ENCODE data around the gene KCNIP4.

Gene KCNIP4

DNA sequence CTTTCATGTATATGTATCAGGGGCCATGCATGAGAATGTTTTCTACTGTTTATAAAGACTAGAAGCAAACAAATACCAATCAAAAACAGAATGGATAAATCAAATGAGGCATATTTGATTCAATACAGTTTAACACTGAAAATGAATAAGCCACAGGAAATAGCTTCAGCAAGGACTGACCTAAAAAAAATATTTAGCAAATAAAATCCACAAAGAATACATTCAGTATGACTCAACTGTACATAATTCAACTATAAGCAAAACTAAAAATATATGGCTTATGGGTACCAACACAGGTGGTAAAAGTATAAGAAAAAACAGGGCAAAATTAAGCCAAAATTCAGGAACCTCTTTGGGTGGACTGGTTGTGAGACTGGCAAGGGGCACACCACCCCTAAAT is 112.9 kb downstream of the KCNIP4 start:
- DNase-seq: no peak

DNA sequence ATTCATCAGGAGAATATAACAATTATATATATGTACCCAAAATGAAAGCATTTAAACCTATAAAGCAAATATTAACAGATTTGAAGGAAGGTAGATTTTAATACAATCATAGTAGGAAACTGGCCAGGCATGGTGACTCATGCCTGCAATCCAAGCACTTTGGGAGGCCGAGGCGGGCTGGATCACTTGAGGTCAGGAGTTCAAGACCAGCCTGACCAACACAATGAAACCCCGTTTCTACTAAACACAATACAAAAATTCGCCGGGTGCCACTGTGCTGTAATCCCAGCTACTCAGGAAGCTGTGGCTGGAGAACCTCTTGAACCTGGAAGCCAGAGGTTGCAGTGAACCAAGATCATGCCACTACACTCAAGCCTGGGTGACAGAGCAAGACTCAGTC is 118.3 kb downstream of the KCNIP4 start:
- DNase-seq: no peak

DNA sequence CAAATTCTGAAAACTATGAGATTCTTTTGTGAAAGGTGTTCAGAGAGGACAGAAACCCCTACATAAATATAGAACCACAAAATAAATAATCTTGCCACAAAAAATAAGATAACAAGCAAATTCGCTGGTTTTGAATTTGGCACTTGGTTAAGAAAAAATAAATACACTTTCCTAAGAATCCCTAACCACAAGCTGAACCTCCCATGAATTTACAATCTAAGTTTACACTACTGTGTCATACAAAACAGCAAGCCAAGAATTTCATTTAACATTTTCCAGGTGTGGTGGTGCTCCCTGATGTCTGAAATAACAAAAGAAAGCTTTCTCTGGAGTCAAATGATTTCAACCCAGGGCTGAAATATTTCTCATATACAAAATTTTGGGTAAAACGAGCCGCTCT is 121.0 kb downstream of the KCNIP4 start:
- no peak for DNase-seq

DNA sequence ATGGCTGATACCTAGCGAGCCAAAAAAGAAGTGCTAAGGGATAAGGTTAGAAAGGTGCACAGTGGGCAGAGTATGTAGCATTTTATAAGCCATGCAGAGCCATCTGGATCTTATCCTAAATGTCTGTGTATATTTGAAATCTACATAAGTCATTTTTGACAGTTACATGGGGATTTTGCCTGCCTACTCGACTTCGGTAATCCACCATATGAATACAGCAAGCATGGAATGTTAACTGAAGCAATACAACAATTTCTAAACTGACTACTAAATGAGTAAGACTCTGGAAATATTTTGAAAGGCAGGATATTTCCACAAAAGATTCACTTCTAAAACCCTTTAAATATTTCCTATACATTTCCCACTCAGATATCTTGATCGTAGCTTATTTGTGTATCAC is 122.5 kb downstream of the KCNIP4 start:
- no peak for DNase-seq

DNA sequence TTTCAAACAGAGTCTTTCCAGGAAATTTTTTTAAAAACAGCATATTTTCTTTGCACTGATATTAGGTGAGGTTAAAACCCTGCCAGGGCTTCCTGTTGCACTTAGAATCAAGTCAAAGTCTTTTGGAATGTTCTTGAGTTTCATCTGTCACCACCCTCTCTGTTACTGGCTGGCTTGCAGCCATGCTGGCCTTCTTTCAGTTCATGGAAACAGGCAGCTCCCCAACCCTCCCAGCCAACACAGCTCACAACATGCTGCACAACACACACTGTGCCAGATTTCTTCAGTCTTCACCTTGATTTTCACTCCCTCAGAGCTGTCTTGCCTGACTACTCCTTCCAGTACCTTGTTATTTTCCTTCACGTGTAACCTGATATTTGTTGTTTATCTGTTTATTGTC is 129.5 kb downstream of the KCNIP4 start:
- DNase-seq: no peak

DNA sequence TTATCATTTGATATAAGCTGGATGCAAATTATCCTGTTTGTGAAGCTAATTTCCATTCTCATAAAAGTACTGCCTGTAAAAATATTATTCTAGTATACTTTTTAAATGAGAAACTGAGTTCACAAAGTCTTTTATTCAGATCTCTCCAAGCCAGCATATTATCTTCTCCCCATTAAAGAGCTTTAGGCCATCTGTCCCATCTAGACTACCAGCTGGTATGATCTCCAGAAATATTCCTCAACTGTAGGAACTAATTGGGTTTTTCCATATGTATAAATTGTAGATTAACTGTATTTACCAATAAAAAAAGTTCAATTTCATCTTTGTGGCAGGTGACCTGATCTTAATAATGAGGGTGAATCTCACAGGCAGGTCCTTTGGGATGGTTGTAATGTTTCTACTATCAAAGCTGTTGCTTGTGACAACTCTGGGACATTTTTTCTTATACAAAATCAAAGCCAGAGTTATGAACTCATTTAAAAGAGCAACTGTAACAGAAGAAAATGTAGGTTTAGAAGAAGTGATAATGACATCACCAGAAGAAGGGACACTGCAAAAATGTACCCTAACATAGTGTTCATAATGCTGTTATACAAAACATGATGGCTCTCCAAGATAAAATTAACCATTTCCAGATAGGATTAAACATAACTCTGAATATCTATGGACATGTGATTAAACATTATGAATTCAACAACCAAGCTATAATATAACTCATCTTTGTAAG is 132.8 kb downstream of the KCNIP4 start:
- DNase-seq: no peak

DNA sequence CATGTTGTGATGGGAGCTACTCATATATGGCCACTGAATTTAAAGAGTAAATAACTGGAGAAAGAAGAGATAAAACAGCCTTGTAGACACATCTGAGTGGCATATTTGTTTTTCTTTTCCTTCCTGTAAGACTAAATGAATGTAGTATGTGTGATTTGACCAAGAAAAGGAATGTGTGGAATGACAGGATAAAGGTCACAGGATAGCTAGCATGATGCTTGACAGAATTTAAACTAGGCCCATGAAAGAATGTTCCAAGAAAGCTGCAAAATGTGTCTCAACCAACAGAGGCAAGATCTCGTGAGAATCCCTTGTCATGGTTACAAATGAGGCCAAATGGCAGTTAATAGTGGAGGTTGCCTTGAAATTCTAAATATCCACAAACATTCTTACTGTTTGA is 137.0 kb downstream of the KCNIP4 start:
- no peak for DNase-seq

DNA sequence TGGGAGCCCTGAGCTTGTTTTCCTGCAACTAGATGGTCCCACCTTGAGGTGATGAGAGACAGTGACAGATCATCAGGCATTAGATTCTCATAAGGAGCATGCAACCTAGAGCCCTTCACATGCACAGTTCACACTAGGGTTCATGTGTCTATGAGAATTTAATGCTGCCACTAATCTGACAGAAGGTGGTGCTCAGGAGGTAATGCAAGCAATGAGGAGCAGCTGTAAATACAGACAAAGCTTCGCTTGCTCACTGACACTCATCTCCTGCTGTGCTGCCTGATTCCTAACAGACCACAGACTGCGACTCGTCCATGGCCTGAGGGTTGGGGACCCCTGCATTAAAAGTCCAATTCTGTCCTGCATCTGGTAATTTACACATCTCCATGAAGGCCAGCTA is 141.6 kb downstream of the KCNIP4 start:
- DNase-seq: no peak

DNA sequence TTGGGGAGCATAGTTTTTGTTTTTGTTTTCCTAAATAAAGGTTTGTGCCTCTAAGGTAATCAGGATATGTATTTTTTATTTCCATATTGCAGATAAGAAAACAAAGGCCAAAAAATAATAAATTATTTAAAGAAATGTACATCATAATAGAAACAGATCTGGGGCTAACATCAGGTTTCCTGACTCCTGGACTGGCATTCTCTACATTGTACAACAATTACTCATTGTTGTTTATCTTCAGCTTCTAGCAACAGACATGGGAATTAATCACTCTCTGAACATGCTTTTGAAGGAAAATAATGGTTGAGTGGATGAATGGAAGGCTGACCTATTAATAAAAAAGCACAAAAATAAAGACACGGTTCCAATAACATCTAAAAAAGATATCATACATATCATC is 146.2 kb downstream of the KCNIP4 start:
- no peak for DNase-seq

DNA sequence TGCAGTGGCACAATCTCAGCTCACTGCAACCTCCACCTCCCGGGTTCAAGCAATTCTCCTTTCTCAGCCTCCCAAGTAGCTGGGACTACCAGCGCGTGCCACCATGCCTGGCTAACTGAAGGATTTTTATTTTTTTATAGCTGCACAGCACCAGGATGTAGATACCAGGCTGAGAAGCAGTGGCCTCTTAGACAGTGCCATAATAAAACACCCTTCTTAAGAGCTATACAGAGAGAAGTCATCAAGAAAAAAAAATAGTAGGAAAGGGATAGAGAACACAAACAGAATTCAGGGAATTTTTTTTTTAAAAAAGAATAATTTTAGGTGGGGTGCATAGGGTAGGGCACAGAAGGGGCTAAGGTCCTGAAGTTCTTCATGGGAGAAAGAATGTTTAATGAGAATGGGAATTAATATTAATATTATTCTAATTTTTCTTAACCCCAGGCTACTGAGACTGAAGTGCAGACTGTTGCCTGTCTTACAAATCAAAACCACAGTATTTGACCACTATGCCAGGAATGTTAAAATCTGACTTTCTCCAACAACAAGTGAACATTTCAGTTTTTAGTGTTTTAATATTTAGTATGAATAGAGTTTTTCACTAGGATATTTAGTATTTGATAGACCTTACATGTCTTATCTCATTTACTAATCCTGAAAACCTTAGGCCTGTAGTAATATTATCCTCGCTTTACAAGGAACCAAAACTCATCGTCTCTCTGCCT is 146.7 kb downstream of the KCNIP4 start:
- DNase-seq: no peak

DNA sequence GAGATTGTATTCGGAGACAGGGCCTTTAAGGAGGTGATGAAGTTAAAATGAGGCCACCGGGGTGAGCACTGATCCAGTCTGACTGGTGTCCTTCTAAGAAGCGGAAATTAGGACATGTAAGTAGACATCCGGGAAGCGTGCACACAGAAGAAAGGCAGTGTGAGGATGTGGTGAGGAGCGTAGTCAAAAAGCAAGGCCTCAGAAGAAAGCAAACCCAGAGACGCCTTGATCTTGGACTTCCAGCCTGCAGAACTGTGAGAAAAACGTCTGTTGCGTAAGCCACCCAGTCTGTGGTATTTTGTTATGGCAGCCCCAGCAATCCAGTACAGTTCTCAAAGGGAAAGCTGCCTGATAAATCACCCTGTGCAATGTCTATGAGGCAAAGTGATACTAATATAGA is 153.5 kb downstream of the KCNIP4 start:
- no peak for DNase-seq

DNA sequence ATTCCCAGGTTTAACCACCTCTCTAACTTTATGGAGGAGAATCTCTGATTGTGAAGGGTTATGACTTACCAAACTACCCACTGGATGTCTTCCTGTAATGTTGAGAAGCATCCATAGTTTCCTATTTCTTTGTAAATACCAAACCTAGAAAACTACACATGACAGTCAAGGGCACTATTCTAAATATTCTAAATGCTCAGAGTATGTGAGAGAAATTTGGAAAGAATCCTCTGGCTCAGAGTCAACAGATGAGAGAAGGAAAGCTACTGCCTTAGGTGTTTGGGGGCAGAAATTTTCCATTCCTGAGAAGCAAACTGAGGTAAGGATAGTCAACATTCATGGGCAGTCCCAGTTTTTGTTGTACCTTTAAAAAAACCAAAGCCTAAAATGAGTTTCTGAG is 155.8 kb downstream of the KCNIP4 start:
- no peak for DNase-seq

DNA sequence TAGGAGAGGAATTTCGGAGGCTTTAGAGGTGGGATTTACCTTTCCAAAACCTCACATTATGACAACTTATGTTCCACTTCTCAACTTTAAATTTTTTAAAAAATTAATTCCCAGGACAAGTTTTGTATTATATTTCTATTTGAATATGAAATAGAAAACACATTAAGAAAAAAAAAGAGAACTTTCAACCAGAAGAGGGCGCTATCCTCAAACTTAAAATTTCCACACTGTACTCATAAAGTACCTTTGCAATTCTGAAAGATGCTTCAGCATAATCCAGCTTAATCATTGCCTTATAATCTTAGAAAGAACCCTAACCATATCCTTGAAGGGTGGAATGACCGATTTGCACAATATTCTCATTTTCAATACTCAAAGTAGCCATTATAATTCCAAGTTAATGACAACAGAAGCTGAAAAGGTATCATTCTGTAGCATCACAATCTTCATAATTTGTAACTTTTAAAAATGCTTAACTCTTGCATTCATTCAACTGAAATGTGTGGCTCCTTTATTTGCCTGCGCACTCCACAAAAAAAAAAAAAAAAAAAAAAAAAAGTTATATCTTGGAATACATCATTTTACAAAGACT is 158.0 kb downstream of the KCNIP4 start:
- no peak for DNase-seq

DNA sequence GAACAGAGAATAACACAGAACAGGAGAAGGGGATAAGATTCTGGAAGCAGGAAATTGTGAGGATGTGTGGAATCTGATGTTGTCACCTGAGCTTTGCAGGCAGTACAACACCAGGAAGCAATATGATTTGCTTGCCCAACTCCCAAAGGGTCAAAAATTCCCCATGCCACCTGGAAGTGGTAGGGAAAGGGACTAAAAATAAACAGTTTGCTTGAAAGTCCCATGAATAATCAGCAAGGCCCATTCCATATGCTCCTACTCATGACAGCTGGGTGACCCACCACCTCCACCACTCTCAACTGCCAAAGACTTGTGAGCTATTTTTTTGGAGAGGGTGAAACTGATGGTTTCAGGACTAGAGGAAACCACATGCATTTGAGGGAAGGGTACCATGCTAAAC is 168.4 kb downstream of the KCNIP4 start:
- no peak for DNase-seq

DNA sequence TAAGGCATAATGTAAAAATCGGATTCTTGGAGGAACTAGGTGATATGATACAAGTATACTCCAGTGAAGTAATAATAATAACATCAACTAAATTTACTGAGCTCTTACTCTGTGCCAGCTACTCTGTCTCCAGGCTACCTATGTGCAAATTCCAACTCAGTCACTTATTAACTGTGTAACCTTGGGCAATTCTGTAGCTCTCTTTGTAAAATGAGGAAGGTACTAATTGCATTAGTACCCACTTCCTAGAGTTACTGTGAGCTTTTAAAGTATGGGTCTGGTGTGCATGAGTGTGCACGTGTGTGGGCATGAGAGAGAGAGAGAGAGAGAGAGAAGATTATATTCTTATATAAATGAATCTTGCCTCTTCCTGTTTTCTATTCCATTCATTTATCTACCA is 169.9 kb downstream of the KCNIP4 start:
- no peak for DNase-seq

DNA sequence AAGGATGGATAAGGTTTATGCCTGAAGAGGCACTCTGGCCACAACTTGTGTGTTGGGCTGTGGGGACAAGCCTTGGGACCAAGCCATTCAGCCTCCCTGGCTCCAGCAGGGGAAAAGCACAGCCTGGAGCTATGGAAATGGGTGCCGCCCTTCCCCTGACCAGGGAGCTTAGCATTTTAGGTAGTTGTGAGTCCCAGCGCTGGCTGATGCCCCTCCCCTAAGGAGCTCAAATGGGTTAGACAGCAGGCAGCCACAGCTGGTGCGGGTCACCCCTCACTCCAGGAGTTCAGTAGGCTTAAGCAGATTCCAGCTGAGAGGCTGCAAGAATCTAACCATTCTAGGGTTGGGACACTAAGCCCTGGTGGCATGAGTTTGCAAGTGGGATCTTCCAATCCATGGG is 172.9 kb downstream of the KCNIP4 start:
- no peak for DNase-seq

DNA sequence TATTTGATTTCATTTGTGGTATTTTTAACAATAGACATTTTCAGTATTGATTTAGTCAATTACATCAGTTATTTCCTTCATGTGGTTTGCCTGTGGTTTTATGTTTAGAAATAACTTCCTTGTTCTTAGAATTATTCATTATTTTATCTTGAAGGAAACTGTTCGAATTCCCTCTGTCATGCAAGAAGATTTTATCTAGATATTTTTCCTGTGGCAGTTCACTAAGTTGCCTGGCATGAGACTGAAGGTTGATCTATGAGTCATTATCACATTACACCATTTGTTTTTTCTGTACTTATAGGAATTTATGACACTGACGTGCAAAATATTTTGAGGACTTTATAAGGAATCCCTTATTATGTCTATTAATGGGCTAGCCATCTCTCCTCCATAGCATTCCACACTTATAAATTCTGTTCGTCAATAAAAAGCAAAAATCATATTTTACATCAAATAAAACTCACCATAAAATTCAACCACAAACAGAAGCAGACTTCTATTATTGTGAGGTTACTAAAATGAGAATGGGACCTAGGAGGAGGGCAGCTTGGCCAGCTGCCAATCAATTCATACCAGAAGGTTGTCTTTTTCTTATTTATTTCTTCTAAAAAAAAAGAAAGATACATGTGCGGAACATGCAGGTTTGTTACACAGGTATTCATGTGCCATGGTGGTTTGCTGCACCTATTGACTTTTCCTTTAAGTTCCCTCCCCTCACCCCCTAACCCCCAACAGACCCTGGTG is 179.0 kb downstream of the KCNIP4 start:
- DNase-seq: no peak

DNA sequence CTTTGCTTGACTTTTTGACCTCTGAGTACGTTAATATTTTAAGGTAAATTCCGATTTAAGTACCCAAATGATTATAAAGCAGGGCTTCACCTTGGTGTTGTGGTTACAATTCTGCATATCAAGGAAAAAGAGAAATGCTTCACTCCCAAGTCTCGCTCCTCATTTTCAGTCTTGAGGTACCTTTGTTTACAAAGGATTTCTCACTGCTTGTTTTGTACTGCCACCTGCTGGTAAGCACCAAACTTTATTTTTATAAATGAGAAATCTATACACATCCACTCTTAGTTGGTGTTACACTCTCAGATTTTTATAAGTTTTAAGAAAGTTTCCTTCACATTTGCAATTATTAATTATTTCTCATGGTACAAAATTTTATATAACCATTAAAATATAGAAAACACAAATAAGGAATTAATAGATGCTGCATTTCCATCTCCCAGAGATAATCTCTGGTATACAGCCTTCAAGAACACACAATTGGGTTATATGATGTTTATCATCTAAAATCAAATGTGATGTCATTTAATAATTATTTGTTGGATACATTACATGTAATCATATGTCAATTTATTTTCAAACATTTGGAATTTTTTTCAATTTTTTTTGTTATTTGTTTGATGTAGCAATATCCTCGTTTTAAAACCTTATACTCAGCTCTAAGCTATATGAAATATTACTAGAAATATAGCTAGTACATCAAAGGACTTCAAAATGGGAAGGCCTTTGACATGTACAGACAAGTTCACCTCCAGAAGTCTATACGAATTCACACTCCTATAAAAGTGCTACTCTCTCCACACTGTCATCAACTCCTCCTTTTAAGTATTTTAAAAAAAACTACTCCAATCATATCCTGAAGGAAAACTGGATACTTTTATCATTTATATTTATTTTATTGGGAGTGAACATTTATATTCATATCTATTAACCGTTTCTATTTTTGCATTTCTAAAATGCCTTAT is 179.9 kb downstream of the KCNIP4 start:
- DNase-seq: no peak

DNA sequence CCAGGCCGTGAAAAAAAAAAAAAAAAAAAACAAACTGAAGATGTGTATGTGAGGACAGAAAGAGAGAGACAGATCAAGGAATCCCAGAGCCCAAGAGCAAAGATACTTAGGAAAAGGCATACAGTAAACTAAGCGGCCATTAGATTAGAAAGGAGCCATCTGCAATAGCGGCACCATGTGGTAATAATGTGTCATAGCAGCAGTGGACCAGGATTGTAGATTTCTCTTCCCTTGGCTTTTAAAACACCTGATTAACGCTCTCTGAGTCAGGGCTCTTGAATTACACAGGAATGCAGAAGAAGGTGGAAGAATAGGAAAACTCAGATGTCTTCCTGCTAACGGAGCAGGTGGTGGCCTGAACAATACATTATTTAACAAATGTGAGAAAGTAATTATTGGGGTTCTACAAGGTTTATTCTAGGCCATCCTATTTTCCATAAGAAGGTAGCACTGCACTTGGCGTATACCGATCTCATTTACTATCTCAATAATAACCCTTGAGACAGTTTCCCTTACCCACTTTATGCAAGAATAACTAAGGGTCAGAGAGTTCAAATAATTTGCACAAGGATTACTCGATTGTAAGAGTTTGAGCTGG is 182.7 kb downstream of the KCNIP4 start:
- DNase-seq: peak; percentile 12 to 31

DNA sequence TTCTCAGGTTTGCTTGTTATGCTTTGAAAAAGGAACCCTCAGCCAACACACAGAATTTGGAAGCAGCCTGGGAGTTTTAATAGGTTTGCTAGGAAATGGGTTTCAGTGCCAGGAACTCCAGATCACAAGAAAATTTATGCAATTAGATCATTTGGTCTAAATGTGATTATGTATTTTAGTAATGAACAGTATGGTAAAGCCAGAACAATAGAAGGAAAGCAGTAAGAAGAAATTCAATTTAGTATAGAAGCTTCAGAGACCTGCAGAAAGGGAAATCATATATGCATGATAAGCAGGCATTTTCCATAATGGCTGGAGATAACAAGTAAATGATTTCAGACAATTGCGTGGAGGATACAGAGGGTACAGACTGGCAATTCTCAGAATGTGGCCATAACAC is 184.7 kb downstream of the KCNIP4 start:
- DNase-seq: no peak

DNA sequence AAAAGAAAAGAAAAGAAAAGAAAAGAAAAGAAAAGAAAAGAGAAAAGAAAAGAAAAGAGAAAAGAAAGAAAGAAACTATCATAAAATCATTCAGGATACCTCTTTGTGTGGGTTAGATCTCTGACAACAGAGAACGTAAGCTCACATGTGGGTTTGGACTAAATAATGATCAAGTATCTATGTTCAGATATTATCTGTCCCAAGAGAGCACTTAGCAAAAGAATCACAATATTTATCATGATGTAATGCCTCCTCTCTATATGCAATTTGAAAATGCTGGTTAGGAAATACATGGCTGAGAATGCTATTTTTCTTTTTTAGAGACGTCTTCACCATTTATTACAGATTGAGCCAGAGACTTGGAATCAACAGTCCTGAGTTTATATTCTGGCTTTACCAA is 191.3 kb downstream of the KCNIP4 start:
- DNase-seq: no peak
